ENCODE data around the gene RBM4B.

Gene RBM4B

DNA sequence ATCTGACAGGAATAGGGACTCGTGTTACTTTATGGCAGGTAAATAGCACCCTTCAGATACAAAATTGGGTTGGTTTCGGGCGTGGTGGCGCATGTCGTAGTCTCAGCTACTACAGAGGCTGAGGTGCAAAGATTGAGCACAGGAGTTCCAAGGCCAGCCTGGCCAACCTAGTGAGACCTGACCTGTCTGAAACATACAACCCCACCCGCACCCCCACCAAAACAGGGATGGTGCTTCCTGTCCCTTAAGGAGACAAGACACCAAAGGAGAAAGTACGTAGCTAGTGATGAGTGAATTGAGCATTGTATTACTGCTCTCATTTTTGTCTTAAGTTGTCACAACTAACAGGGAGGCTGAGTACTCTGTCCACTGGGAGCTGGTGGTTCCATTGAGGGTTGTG is 25.0 kb downstream of the RBM4B start:
- Histone ChIP-seq H2AFZ (no peak overlapping the region), H3K36me3 (ENCODE audit: control insufficient read depth, insufficient read depth, low read length) (no peaks in the 10 kb centered on the region), H3K4me3 (ENCODE audit: low read depth, low read length) (no peak overlapping the region), H3K4me2 (ENCODE audit: low read length) (no peak overlapping the region), H3K4me1 (no peaks in the 10 kb centered on the region), H3K27ac (no peak overlapping the region), H3K79me2 (peaks cover 6% of the 10 kb centered on the region), H3K9ac (no peak overlapping the region), H3K27me3 (ENCODE audit: control insufficient read depth, insufficient read depth, low read length) (no peaks in the 10 kb centered on the region), H3K9me3 (ENCODE audit: control insufficient read depth, low read length) (no peaks in the 10 kb centered on the region)
- TF ChIP-seq, protein P1, sequence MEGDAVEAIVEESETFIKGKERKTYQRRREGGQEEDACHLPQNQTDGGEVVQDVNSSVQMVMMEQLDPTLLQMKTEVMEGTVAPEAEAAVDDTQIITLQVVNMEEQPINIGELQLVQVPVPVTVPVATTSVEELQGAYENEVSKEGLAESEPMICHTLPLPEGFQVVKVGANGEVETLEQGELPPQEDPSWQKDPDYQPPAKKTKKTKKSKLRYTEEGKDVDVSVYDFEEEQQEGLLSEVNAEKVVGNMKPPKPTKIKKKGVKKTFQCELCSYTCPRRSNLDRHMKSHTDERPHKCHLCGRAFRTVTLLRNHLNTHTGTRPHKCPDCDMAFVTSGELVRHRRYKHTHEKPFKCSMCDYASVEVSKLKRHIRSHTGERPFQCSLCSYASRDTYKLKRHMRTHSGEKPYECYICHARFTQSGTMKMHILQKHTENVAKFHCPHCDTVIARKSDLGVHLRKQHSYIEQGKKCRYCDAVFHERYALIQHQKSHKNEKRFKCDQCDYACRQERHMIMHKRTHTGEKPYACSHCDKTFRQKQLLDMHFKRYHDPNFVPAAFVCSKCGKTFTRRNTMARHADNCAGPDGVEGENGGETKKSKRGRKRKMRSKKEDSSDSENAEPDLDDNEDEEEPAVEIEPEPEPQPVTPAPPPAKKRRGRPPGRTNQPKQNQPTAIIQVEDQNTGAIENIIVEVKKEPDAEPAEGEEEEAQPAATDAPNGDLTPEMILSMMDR (IDR thresholded peaks at IDR 0.05): no peak

DNA sequence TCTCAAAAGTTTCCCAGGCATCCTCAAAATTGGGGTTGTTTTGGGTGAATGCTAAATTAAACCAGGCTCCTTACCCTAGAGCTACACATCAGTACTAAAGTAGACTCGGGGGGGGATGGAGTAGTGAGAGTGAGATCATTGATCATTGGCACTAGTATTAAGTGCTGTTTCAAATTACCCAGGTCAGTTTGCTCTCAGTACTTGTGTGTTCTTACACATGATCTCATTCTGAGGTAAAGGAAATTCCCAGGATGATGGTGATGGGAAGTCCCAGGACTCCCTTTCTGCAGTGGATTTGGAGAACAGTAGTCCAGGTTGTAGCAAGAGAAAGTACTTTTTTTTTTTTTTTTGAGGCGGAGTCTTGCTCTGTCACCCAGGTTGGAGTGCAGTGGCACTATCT is 26.7 kb downstream of the RBM4B start:
- no peaks in the 10 kb centered on the region for H3K36me3 ChIP-seq (ENCODE audit: control insufficient read depth, insufficient read depth, low read length)

DNA sequence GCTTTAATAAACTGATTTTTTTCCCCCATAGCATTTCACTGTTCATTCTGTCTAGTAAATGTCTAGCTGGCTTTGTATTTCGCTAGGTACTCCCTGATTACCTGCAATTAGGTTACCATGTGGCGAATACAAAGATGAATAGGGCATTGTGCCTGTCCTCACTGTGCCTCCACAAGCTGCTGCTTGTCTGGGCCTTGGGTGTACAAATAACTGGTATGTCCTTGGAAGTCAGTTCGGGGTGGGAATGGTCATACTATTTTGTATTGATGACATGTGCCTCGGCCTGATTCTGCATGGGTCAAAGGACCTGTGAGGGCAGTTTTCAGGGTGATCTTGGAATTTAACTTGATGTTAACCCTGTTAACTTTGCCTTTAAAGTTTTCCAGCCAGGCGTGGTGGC is 27.8 kb downstream of the RBM4B start:
- TF ChIP-seq, protein P1 (IDR thresholded peaks at IDR 0.05): no peak
- peaks cover 5% of the 10 kb centered on the region for H3K79me2 ChIP-seq
- no peak overlapping the region for H3K9ac ChIP-seq
- no peak overlapping the region for H3K4me3 ChIP-seq (ENCODE audit: low read depth, low read length)
- no peaks in the 10 kb centered on the region for H3K36me3 ChIP-seq (ENCODE audit: control insufficient read depth, insufficient read depth, low read length)
- H3K9me3 ChIP-seq (ENCODE audit: control insufficient read depth, low read length): no peaks in the 10 kb centered on the region
- H3K27me3 ChIP-seq (ENCODE audit: control insufficient read depth, insufficient read depth, low read length): no peaks in the 10 kb centered on the region
- no peak overlapping the region for H3K4me2 ChIP-seq (ENCODE audit: low read length)
- H3K4me1 ChIP-seq: no peaks in the 10 kb centered on the region
- no peak overlapping the region for H2AFZ ChIP-seq
- H3K27ac ChIP-seq: no peak overlapping the region

More for the DNA sequence above, 26.7 kb downstream of the RBM4B start:
- H3K9ac ChIP-seq: no peak overlapping the region
- H2AFZ ChIP-seq: no peak overlapping the region
- H3K4me3 ChIP-seq (ENCODE audit: low read depth, low read length): no peak overlapping the region
- H3K27ac ChIP-seq: no peak overlapping the region
- no peak overlapping the region for H3K4me2 ChIP-seq (ENCODE audit: low read length)
- no peaks in the 10 kb centered on the region for H3K4me1 ChIP-seq
- TF ChIP-seq, protein P1 (IDR thresholded peaks at IDR 0.05): no peak
- no peaks in the 10 kb centered on the region for H3K9me3 ChIP-seq (ENCODE audit: control insufficient read depth, low read length)
- H3K79me2 ChIP-seq: peaks cover 6% of the 10 kb centered on the region
- no peaks in the 10 kb centered on the region for H3K27me3 ChIP-seq (ENCODE audit: control insufficient read depth, insufficient read depth, low read length)

DNA sequence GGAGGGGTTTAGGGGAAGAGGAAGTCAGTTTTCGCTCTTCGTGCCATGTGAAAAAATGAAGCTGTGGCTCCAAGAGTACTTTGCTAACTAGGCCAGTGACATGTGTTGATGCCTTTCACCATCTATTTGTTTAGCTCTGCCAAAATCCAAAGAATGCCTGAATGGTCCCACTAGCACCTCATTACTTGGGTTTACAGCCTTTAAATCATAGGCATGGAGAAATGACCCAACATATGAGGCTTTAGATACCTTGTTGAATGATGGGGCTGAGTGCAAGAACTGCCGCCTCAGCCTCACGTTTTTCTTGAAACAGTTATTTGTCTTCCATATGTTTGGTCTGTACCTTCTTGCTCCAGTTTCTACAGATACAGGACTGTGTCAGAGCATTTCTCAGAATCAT is 30.9 kb downstream of the RBM4B start:
- H3K79me2 ChIP-seq: peaks cover 23% of the 10 kb centered on the region
- no peaks in the 10 kb centered on the region for H3K27me3 ChIP-seq (ENCODE audit: control insufficient read depth, insufficient read depth, low read length)
- no peak overlapping the region for H3K27ac ChIP-seq
- TF ChIP-seq, protein P1 (IDR thresholded peaks at IDR 0.05): no peak
- no peaks in the 10 kb centered on the region for H3K4me1 ChIP-seq
- H3K36me3 ChIP-seq (ENCODE audit: control insufficient read depth, insufficient read depth, low read length): no peaks in the 10 kb centered on the region
- no peak overlapping the region for H3K4me2 ChIP-seq (ENCODE audit: low read length)
- no peak overlapping the region for H2AFZ ChIP-seq
- H3K9me3 ChIP-seq (ENCODE audit: control insufficient read depth, low read length): no peaks in the 10 kb centered on the region
- H3K9ac ChIP-seq: no peak overlapping the region
- no peak overlapping the region for H3K4me3 ChIP-seq (ENCODE audit: low read depth, low read length)

DNA sequence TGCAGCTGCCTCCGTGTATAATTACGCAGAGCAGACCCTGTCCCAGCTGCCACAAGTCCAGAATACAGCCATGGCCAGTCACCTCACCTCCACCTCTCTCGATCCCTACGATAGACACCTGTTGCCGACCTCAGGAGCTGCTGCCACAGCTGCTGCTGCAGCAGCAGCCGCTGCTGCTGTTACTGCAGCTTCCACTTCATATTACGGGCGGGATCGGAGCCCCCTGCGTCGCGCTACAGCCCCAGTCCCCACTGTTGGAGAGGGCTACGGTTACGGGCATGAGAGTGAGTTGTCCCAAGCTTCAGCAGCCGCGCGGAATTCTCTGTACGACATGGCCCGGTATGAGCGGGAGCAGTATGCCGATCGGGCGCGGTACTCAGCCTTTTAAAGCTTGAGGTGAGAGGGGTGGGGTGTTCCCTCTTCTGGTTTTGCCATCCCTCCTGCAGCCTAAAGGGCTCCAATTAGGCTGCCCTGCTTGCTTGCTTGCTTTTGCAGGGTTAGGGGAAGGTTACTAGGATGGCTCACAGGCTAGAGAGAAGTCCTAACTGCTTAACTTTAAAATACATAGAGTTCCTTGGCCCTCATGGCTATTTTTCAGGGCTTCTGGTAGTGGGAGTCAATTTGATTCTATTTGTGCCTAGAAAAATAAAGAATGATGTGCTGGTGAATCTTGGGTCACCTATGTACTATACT is 33.8 kb downstream of the RBM4B start:
- Histone ChIP-seq H3K27me3 (ENCODE audit: control insufficient read depth, insufficient read depth, low read length) (no peaks in the 10 kb centered on the region), H3K9ac (no peak overlapping the region), H3K4me2 (ENCODE audit: low read length) (no peak overlapping the region), H3K4me1 (peaks cover 8% of the 10 kb centered on the region), H3K27ac (no peak overlapping the region), H2AFZ (no peak overlapping the region), H3K4me3 (ENCODE audit: low read depth, low read length) (no peak overlapping the region), H3K36me3 (ENCODE audit: control insufficient read depth, insufficient read depth, low read length) (no peaks in the 10 kb centered on the region), H3K9me3 (ENCODE audit: control insufficient read depth, low read length) (no peaks in the 10 kb centered on the region), H3K79me2 (peaks cover 41% of the 10 kb centered on the region)
- TF ChIP-seq, protein P1 (IDR thresholded peaks at IDR 0.05): no peak
